Esophagus squamous epithelium (tissue), 5 donors: ENCODE data around the gene RBM17. TPM values are rescaled to one million over a fixed set of nuclear protein-coding genes. Genes with fewer than 3 reads are reported as not detected.

ENCODE experiments used
- DNase-seq: peaks from one replicate; lab custom pipeline; 2025; lab: John Stamatoyannopoulos, UW
- H3K27ac ChIP-seq, 4 donors: fragments of 200-600 bp; sonication (generic); one replicate each; pipeline ENCODE4 v1.5.1; 2016 to 2019; ENCODE audit warnings: mild to moderate bottlenecking in 1 of 4
- H3K27me3 ChIP-seq, 4 donors: fragments of 200-600 bp; sonication (generic); 1 replicate in 3 of 4; 2 replicates in 1 of 4; pipeline versions ENCODE4 v1.5.1 to v1.6.0; 2017 to 2021; ENCODE audit warnings: antibody characterized with exemption in 1 of 4
- H3K36me3 ChIP-seq, 3 donors: fragments of 200-600 bp; sonication (generic); one replicate each; pipeline ENCODE4 v1.5.1; 2016 to 2019
- H3K4me1 ChIP-seq, 3 donors: fragments of 200-600 bp; sonication (generic); one replicate each; pipeline ENCODE4 v1.5.1; 2017 to 2019
- H3K4me3 ChIP-seq, 4 donors: fragments of 200-600 bp; sonication (generic); 1 replicate in 3 of 4; 2 replicates in 1 of 4; pipeline ENCODE4 v1.5.1; 2016 to 2019; ENCODE audit warnings: mild to moderate bottlenecking in 2 of 4, moderate library complexity in 1 of 4
- H3K9me3 ChIP-seq, 3 donors: fragments of 200-600 bp; sonication (generic); one replicate each; pipeline ENCODE4 v1.5.1; 2016 to 2019
- POLR2A ChIP-seq, 4 donors: fragments of 450-650 bp; IDR thresholded peaks; one replicate each; pipeline ENCODE4 v1.6.1; 2017; ENCODE audit warnings: antibody characterized with exemption in 4 of 4, mild to moderate bottlenecking in 4 of 4, moderate library complexity in 3 of 4
- WGBS, 2 donors: methylation state at CpG; one replicate each; pipeline ENCODE4 v1.1.5; 2018; 5-methylcytosine and 5-hydroxymethylcytosine counted together
- intact Hi-C: fragments of 100-400 bp; cut with DNase I; formaldehyde crosslinking; loops from one replicate; pipeline ENCODE4 v1.15.0; 2022
- total RNA-seq, 4 donors: library from RNA; depleted of rRNA; stranded (reverse); fragments of >200 nt; gene quantifications; one replicate each; pipeline ENCODE4 v1.1.0, GENCODE V29; 2016
- TF ChIP-seq, protein P1 (sequence below), 6 experiments: fragments of 450-650 bp in 4 of 6; fragments of 200-600 bp in 2 of 6; sonication (generic) in 2 of 6; IDR thresholded peaks; one replicate each; pipeline ENCODE4 v1.5.1; 2016 to 2019; ENCODE audit warnings: antibody characterized with exemption in 6 of 6, mild to moderate bottlenecking in 4 of 6, moderate library complexity in 4 of 6
- donor health status: DM: yes; HTN: yes; CAD: no.

The RBM17 gene
- total RNA-seq, 4 donors from 2014 or later = 35.7 to 61.8 (median 39.4) TPM

DNA sequence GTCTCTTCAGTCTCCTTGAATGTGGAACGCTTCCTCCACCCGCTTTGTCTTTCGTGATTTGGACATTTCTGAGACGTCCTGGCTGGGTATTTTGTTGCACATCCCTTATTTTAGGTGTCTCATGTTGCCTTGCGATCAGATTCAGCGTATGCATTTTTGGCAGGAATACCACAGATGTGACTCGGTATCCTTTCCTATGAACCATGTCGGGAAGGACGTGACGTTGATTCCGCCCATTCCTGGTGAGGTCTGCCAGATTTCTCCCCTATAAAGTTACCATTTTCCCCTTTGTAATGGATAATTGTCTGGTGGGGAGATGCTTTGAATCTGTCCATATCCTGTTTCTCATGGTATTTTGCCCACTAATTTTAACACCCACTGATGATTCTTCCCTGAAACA lies 49.6 kb downstream of the RBM17 start:
- Histone ChIP-seq H3K27me3 (peaks cover 0 to 77% (median 0%) of the 10 kb centered on the region in 4 donors), H3K36me3 (no peaks in the 10 kb centered on the region), H3K4me1 (peaks cover 0 to 30% (median 6%) of the 10 kb centered on the region in 3 donors), H3K27ac (no peak overlapping the region), H3K4me3 (no peak overlapping the region), H3K9me3 (no peaks in the 10 kb centered on the region)
- no peak for DNase-seq
- intact Hi-C loops = no loop called here
- TF ChIP-seq POLR2A (IDR thresholded peaks at IDR 0.05) = no peak
- TF ChIP-seq, protein P1, sequence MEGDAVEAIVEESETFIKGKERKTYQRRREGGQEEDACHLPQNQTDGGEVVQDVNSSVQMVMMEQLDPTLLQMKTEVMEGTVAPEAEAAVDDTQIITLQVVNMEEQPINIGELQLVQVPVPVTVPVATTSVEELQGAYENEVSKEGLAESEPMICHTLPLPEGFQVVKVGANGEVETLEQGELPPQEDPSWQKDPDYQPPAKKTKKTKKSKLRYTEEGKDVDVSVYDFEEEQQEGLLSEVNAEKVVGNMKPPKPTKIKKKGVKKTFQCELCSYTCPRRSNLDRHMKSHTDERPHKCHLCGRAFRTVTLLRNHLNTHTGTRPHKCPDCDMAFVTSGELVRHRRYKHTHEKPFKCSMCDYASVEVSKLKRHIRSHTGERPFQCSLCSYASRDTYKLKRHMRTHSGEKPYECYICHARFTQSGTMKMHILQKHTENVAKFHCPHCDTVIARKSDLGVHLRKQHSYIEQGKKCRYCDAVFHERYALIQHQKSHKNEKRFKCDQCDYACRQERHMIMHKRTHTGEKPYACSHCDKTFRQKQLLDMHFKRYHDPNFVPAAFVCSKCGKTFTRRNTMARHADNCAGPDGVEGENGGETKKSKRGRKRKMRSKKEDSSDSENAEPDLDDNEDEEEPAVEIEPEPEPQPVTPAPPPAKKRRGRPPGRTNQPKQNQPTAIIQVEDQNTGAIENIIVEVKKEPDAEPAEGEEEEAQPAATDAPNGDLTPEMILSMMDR (IDR thresholded peaks at IDR 0.05) = no peak
- WGBS, 2 donors = 85 to 89% methylated on average over 11 of the region's 11 CpGs

DNA sequence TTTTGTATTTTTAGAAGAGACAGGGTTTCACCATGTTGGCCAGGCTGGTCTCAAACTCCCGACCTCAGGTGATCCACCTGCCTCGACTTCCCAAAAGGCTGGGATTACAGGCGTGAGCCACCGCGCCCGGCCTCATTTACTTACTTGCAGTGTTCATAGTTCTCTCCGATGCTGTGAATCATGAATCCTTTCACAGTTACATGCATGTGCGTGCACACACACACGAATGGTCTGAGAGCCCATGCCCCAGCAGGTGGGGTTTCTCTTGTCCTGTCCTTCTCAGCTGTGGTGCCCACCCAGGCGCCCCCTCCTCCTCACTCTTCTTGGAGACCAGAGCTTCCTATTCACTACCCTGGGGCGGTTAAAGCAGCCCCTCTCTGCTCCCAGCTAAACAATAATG lies 50.6 kb downstream of the RBM17 start:
- Histone ChIP-seq H3K4me3 (no peak overlapping the region), H3K4me1 (peaks cover 0 to 37% (median 6%) of the 10 kb centered on the region in 3 donors), H3K36me3 (no peaks in the 10 kb centered on the region), H3K9me3 (no peaks in the 10 kb centered on the region), H3K27ac (no peak overlapping the region), H3K27me3 (peaks cover 0 to 73% (median 0%) of the 10 kb centered on the region in 4 donors)
- WGBS, 2 donors = 78 to 86% methylated on average over 9 to 11 of the region's 11 CpGs
- intact Hi-C loops = no loop called here
- DNase-seq = no peak
- TF ChIP-seq POLR2A (IDR thresholded peaks at IDR 0.05) = no peak
- TF ChIP-seq, protein P1 (IDR thresholded peaks at IDR 0.05) = no peak

DNA sequence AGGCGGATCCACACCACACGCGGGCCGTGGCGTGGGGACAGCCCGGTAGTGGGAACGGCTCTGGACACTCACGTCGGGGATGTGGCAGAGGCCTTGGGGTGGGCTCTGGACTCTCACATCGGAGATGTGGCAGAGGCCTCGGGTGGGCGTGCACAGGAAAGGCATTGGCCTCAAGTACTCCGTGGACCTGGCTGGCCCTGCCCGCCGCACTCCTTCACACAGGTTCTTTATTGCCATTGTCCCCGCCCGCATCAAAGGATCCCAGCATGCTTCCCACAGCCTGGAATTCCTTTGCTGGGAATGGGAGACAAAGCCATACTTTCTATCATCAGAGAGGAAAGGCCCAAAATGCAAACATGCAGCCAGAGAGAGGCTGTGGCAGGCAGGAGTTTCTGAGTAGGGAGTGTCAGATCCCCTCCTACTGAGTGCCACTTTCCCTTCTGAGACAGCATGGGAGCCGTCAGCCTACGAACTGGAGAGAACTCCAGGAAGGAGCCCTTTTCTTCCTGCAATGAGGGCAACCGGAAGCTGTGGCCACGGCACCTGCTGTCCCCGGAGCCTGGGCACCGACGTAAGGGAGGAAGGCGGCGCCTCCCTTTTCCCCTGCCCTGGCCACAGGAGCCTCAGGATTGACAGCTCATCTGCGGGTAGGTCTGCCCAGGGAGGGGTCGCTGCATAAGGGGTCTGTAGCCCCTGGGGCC lies 51.5 kb downstream of the RBM17 start:
- H3K4me3 ChIP-seq = peak overlapping the region in 2 of 4 donors; percentile 27 to 38
- DNase-seq = no peak
- no peaks in the 10 kb centered on the region for H3K9me3 ChIP-seq
- WGBS, 2 donors = 71 to 90% methylated on average over 6 to 11 of the region's 28 CpGs
- intact Hi-C loops = no loop called here
- no peaks in the 10 kb centered on the region for H3K36me3 ChIP-seq
- TF ChIP-seq, protein P1 (IDR thresholded peaks at IDR 0.05) = no peak
- TF ChIP-seq POLR2A (IDR thresholded peaks at IDR 0.05) = no peak
- H3K27ac ChIP-seq = peak overlapping the region in 1 of 4 donors; percentile 28
- peaks cover 0 to 68% (median 0%) of the 10 kb centered on the region in 4 donors for H3K27me3 ChIP-seq
- peaks cover 0 to 40% (median 6%) of the 10 kb centered on the region in 3 donors for H3K4me1 ChIP-seq

DNA sequence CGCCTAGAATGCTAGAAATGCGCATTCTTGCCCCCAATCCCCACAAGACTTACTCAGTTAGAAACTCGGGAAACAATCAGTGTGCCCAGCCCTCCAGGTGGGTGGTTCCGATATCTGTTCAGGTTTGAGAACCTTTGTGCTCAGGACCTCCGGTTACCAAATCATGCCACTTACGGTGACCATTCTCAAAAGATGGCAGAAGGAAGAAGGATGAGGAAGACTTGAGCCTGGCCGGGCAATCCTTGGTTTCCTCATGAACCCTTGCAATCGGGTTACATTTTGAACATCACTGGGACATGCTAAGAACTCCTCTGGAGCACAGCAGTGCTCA lies 52.1 kb downstream of the RBM17 start:
- Histone ChIP-seq H3K27me3 (peaks cover 0 to 62% (median 0%) of the 10 kb centered on the region in 4 donors), H3K4me3 (peak overlapping the region in 3 of 4 donors; percentile 27 to 38 (median 27)), H3K27ac (peak overlapping the region in 1 of 4 donors; percentile 28), H3K4me1 (peaks cover 4 to 47% (median 6%) of the 10 kb centered on the region in 3 donors), H3K9me3 (no peaks in the 10 kb centered on the region), H3K36me3 (no peaks in the 10 kb centered on the region)
- TF ChIP-seq, protein P1 (IDR thresholded peaks at IDR 0.05) = no peak
- no peak for TF ChIP-seq POLR2A (IDR thresholded peaks at IDR 0.05)
- WGBS, 2 donors = 72 to 78% methylated on average over 5 to 8 of the region's 8 CpGs
- no peak for DNase-seq
- intact Hi-C loops = no loop called here
